Renal cortical epithelial cell (primary cell): ENCODE data around the gene CFAP298. TPM values are rescaled to one million over a fixed set of nuclear protein-coding genes. Genes with fewer than 3 reads are reported as not detected.
"Not testable (repeated sequence)": the region's sequence is repeated elsewhere in the genome, so short reads cannot be mapped to it uniquely, and the experiment has no call there.

Experiments used
- DNase-seq: peaks from one replicate; pipeline ENCODE4 v3.0.0-alpha.2; 2011; ENCODE audit warnings: low read depth
- total RNA-seq: library from RNA; depleted of rRNA; stranded (reverse); fragments of >200 nt; gene quantifications from 2 replicates; pipeline ENCODE4 v1.2.3, GENCODE V29; 2014

CFAP298 gene
- total RNA-seq, 1 donor from 2014 or later = 36.1 TPM

DNA sequence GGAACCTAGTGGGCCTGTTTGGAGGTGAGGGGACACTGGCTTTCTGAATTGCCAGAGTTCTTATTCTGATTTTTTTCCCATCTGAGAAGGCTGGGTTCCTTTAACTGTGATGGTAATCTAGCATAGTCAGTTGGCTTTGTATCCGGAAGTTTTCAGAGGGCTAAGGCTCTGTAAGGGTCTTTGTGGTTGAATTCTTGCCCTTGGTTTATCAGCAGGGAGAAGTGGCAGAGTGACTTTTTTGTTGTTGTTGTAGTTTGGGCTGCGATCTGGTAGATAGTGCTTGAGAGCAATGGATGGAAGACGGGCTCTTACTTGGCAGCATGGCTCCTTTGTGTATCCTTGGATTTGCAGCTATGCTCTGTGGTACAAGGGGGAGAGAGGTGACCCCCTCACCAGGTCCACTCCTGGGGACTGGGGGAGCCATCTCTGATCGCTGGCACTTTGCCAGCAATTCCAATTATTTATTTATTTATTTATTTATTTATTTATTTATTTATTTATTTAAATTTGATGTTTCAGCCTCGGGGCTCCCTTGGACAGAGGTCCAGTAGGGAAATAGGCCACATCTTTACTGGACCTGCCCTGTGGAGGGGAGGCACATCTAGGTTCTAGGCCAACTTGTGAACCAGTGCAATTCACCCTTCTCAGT lies 45.3 kb downstream of the CFAP298 start:
- no peak for DNase-seq

DNA sequence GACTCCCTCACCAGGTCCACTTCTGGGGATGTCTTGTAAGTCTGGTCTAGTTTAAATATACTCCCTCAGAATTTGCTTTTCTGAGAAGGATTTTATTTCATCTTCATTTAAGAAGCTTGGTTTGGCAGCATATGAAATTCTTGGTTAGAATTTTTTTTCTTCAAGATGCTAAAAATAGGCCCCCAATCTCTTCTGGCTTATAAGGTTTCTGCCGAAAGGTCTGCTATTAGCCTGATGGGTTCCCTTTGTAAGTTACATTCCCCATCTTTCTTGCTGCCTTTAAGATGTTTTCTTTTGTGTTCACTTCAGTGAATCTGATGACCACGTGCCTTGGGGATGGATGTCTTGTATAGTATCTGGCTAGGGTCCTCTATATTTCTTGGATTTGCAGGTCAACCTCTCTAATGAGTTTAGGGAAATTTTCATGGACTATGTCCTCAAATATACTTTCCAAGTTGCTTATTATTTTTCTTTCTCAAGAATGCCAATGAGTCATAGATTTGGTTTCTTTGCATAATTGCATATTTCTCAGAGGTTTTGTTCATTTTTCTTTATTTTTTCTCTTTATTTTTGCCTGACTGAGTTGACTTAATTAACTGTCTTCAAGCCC lies 46.2 kb downstream of the CFAP298 start:
- no peak for DNase-seq

DNA sequence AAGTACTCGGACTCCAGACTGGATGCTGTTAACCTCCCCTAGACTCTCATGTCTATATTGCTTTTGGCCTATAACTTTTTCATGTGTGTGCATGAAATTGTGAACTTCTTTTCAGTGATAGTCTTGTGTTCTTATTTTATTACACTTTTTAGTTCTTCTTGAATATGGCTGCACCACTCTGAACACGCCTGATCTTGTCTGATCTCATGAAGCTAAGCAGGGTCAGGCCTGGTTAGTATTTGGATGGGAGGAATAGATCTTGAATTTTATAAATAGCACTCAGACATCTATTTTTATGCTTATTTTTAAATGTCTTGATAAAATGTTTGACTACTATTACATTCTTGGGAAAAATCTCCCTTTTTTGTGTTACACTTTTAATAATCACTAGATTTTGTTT lies 49.3 kb downstream of the CFAP298 start:
- no peak for DNase-seq

DNA sequence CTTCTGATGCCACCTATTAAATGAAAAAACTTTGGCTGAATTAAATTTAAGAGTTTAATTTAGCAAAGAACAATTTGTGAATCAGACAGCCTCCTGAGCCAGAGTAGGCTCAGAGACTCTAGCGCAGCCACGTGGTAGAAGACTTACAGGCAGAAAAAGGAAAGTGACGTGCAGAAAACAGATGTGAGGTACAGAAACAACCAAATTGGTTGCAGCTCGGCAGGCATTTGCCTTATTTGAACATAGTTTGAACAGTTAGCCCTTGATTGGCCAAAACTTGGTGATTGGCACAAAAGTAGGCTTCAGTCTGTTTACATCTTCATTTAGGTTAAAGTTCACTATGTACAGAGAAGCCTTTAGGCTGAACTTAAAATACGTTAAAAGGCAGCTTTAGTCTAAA lies 49.8 kb downstream of the CFAP298 start:
- peak; percentile 22 for DNase-seq

DNA sequence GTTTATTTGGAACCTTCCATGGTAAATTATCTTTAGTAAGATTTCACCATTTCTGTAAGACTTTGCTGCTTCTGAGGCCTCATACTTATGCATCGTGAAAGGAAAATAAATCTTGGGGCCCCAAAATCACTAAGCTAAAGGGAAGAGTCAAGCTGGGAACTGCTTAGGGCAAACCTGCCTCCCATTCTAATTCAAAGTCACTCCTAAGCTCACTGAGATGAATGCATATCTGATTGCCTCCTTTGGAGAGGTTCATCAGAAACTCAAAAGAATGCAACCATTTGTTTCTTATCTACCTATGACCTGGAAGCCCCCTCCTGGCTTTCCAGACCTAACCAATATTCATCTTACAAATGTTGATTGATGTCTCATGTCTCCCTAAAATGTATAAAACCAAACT lies 50.7 kb downstream of the CFAP298 start:
- not testable (repeated sequence) for DNase-seq

DNA sequence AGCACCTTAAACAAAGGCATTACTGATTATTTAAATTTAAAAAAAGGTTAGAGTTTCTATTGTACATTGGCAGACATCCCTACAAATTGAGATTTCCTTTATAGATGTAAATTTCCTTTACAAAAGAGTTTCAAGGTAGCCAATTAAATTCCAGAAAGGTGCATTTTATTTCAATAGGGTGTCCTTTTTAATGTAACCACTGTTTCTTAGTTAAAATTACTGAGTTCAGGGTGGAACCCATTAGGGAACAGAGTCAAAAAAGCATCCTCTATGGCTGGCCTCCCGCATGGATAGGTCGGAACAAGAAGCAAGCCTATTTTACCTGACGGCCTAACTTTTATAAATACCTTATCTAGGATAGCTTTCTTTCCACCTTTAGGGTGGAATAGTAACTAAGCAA lies 51.3 kb downstream of the CFAP298 start:
- DNase-seq = no peak

DNA sequence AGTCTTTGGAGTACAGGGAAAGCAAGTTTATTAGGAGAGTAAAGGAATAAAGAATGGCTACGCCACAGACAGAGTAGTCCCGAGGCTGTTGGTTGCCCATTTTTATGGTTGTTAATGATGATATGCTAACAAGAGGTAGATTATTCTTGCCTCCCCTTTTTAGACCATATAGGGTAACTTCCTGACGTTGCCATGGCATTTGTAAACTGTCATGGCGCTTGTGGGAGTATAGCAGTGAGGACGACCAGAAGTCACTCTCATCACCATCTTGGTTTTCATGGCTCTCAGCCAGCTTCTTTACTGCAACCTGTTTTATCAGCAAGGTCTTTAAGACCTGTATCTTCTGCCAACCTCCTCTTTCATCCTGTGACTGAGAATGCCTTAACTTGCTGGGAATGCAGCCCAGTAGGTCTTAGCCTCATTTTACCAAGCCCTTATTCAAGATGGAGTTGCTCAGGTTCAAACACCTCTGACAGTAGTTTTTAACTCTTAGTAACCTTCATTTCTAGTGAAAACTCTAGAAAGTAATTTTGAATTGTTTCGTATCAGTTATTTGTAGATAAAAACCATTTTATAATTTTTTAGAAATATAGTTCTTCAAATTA lies 53.1 kb downstream of the CFAP298 start:
- no peak for DNase-seq

DNA sequence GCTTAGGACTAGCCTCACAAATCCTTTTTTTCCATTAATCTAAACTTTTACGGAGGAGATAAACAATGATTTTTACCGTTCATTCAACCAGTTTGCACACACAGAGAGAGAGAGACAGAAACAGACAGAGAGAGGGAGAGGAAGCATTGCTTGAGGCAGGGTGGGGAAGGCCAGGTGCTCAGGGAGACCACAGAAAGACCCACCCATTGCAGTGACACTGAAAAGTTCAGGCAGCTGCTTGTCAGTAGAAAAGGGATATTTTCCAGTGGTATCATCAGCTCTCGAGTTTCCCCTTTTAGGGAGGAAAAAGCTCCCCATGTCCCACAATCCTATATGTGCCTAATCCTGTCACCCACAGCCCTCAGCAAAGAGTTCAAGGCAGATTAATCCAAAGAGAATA lies 54.1 kb downstream of the CFAP298 start:
- no peak for DNase-seq

DNA sequence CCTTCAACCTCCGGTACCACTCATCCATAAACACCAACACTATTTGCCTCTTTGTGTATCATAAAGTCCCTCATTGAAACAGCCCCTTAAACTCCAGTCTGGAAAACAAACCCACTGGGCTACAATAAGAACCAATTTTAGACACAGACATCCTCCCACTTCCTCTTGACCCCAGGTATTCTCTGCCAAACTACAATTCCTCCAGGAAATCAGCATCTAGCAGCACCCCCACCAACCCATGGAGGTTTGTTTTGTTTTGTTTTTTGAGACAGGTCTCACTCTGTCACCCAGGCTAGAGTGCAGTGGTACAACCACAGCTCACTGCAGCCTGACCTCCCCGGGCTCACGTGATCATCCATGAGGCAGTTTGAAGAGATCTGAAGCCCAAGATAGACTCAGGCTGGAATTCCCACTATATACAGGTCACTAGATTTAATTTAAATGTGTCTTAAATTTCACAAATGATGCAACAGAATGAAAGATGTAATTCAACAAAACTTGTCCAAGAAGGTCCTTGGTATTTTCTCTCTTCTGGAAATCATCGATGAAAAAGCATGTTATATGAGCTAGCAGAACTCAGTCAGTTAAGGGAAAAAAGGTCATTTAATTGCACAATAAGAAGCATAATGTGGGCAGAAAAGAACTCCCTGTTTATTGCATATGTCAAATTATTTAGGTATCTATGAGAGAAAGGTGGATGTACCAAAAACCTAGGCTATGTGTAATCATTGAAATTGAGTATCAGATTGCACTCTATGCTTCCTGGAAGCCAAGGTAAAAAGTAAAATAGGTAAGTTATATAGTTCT lies 57.1 kb downstream of the CFAP298 start:
- DNase-seq = no peak

DNA sequence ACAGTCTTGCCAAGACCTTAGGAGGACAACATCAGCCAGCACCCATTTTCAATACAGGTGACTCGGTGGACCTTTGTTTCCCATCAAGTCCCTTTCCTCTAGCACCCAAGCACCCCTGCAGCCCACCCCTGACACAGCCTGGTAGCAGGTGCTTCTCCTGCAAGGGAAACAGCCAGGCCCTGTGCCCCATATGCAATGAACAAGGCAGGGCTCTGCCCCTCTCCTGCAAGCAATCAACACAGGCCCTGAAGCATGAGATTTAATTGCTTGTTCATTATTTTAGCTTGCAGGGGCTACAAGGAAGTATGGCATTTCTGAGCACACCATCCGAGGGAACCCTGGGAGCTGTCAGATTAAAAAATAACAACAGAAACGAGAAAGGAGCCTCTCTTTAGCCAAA lies 62.3 kb downstream of the CFAP298 start:
- DNase-seq = no peak

DNA sequence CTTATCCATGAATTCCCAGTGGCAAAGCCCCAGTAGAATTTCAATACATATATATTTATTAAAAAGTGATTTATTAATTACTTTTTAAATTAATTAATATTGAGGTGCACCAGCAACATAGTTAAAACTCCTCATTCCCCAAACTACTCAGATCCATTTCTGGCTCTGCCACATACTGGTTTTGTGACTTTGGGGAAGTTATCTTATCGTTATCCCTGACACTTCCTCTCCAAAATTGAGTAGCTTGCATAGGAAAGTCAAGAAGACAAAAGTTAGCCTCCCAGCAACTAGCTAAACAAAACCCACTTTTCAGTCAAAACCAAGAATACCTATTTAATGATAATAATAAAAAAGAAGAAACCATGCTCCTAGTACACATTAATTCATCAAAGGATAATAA lies 62.7 kb downstream of the CFAP298 start:
- no peak for DNase-seq

Other genes starting within 250 kb of the CFAP298 start
- 10.6 and 23.1 TPM in 2 replicates for gene URB1, start 219.4 kb downstream of the CFAP298 start, total RNA-seq
- gene EVA1C, start 199.7 kb downstream of the CFAP298 start, total RNA-seq = 0.69 and 0.70 TPM in 2 replicates
- gene TCP10L, start 26.9 kb downstream of the CFAP298 start, total RNA-seq = 0.55 TPM in 1 of 2 replicates, not detected in the other
- gene SYNJ1, start 115.6 kb upstream of the CFAP298 start, total RNA-seq = 0.69 and 13.1 TPM in 2 replicates
- 15.6 and 30.4 TPM in 2 replicates for gene PAXBP1, start 159.4 kb upstream of the CFAP298 start, total RNA-seq